Vagina (tissue), 2 donors: Measurements from ENCODE around the gene CCDC68. TPM values are rescaled to one million over a fixed set of nuclear protein-coding genes. Genes with fewer than 3 reads are reported as not detected.

ENCODE experiments used
- DNase-seq, 2 donors: peaks; one replicate each; pipeline ENCODE4 v3.0.0-alpha.2; 2017; ENCODE audit errors: extremely low spot score in 2 of 2
- H3K27ac ChIP-seq: fragments of 200-600 bp; sonication (generic); one replicate; pipeline ENCODE4 v1.5.1; 2019
- H3K27me3 ChIP-seq: fragments of 200-600 bp; sonication (generic); one replicate; pipeline ENCODE4 v1.5.1; 2019
- H3K36me3 ChIP-seq, 2 donors: fragments of 200-600 bp; sonication (generic); one replicate each; pipeline ENCODE4 v1.5.1; 2017 to 2019
- H3K4me1 ChIP-seq: fragments of 200-600 bp; sonication (generic); one replicate; pipeline ENCODE4 v1.5.1; 2019
- H3K4me3 ChIP-seq, 2 donors: fragments of 200-600 bp; sonication (generic); 1 replicate in 1 of 2; 2 replicates in 1 of 2; pipeline ENCODE4 v1.5.1; 2016 to 2019
- H3K9me3 ChIP-seq: fragments of 200-600 bp; sonication (generic); one replicate; pipeline ENCODE4 v1.5.1; 2019
- CTCF ChIP-seq, 3 experiments: fragments of 450-650 bp in 2 of 3; fragments of 200-600 bp in 1 of 3; sonication (generic) in 1 of 3; IDR thresholded peaks; one replicate each; pipeline ENCODE4 v1.5.1; 2017 to 2019; ENCODE audit warnings: antibody characterized with exemption in 3 of 3, mild to moderate bottlenecking in 2 of 3, moderate library complexity in 2 of 3
- POLR2A ChIP-seq, 2 donors: fragments of 450-650 bp; IDR thresholded peaks; one replicate each; pipeline ENCODE4 v1.6.1; 2017; ENCODE audit warnings: antibody characterized with exemption in 2 of 2, mild to moderate bottlenecking in 2 of 2, moderate library complexity in 2 of 2
- POLR2AphosphoS5 ChIP-seq, 2 donors: sonication (generic); formaldehyde crosslinking; IDR thresholded peaks; one replicate each; pipeline ENCODE4 v1.9.0; 2017; ENCODE audit warnings: antibody characterized with exemption in 2 of 2, mild to moderate bottlenecking in 2 of 2, low read depth in 1 of 2; ENCODE audit not compliant: insufficient read depth in 1 of 2
- intact Hi-C: fragments of 100-400 bp; cut with DNase I; formaldehyde crosslinking; loops from one replicate; pipeline ENCODE4 v1.15.1; 2023
- total RNA-seq: library from RNA; depleted of rRNA; stranded (reverse); fragments of >200 nt; gene quantifications from one replicate; pipeline ENCODE4 v1.2.3, GENCODE V29; 2016

The CCDC68 gene
- total RNA-seq, 1 donor from 2014 or later = 8.1 TPM

DNA sequence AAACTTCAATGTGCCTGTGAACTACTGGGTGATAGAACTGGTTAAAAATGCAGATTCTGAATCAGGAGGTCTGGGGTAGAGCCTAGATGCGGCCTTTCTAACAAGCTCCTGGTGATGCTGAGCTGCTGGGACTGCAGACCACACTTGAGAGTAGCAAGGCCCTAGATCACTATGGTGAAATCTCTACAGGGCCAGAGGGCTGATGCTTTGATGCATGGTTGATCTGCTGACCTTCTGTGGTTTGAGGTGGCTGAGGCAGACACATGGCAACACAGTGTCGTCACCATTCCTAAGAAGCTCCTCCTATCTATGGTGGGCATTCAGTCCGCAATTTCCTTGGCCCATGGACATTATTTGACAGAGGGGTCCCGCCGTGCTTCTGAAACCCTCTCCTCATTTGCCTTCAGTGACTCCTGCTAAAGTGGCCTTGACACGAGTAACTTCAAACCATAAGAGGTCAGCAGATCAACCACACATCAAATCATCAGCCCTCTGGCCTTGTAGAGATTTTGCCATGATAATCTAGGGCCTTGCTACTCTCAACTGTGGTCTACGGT lies 19.8 kb downstream of the CCDC68 start:
- intact Hi-C loops = no loop called here
- H3K36me3 ChIP-seq = no peaks in the 10 kb centered on the region

DNA sequence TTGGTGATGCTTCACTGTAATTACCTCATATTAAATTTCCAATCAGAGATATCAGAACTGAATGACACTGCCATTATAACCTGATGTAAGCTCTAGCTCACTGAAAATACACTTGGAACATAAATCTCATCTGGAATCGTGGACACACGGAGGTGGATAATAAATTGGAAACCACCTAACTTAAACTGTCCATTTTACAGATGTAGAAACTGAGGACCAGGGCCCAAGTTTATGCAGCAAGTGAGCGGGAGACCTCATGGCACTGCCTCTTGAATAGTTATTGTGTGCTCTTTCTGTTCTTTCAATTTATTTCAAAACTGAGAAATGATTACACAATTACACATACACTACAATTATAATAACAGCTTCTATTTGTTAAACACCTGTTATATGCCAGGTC lies 20.8 kb downstream of the CCDC68 start:
- no peaks in the 10 kb centered on the region for H3K9me3 ChIP-seq
- no peak overlapping the region for H3K27ac ChIP-seq
- no peaks in the 10 kb centered on the region for H3K36me3 ChIP-seq
- TF ChIP-seq POLR2A (IDR thresholded peaks at IDR 0.05) = no peak
- TF ChIP-seq POLR2AphosphoS5 (IDR thresholded peaks at IDR 0.05; ENCODE audit: insufficient read depth in 1 of 2, low read depth in 1 of 2) = no peak
- no peaks in the 10 kb centered on the region for H3K27me3 ChIP-seq
- H3K4me3 ChIP-seq = no peak overlapping the region
- H3K4me1 ChIP-seq = no peaks in the 10 kb centered on the region
- intact Hi-C loops = no loop called here
- no peak for DNase-seq

More for the DNA sequence above, 19.8 kb downstream of the CCDC68 start:
- H3K4me1 ChIP-seq = no peaks in the 10 kb centered on the region
- H3K4me3 ChIP-seq = no peak overlapping the region
- no peak overlapping the region for H3K27ac ChIP-seq
- H3K27me3 ChIP-seq = no peaks in the 10 kb centered on the region
- DNase-seq = no peak
- TF ChIP-seq POLR2AphosphoS5 (IDR thresholded peaks at IDR 0.05; ENCODE audit: insufficient read depth in 1 of 2, low read depth in 1 of 2) (no peak), CTCF (IDR thresholded peaks at IDR 0.05) (no peak), POLR2A (IDR thresholded peaks at IDR 0.05) (no peak)
- H3K9me3 ChIP-seq = no peaks in the 10 kb centered on the region

- no peak overlapping the region for H3K4me3 ChIP-seq
- H3K27me3 ChIP-seq = no peaks in the 10 kb centered on the region
- no peaks in the 10 kb centered on the region for H3K9me3 ChIP-seq
- TF ChIP-seq CTCF (IDR thresholded peaks at IDR 0.05) = no peak
- no peak for TF ChIP-seq POLR2AphosphoS5 (IDR thresholded peaks at IDR 0.05; ENCODE audit: insufficient read depth in 1 of 2, low read depth in 1 of 2)
- no peak for TF ChIP-seq POLR2A (IDR thresholded peaks at IDR 0.05)
- H3K4me1 ChIP-seq = no peaks in the 10 kb centered on the region
- no peaks in the 10 kb centered on the region for H3K36me3 ChIP-seq
- no peak for DNase-seq
- H3K27ac ChIP-seq = no peak overlapping the region
- intact Hi-C loops = no loop called here
Measured at GRCh38 chr18:54932472-54932871, 26.8 kb downstream of the CCDC68 start.

DNA sequence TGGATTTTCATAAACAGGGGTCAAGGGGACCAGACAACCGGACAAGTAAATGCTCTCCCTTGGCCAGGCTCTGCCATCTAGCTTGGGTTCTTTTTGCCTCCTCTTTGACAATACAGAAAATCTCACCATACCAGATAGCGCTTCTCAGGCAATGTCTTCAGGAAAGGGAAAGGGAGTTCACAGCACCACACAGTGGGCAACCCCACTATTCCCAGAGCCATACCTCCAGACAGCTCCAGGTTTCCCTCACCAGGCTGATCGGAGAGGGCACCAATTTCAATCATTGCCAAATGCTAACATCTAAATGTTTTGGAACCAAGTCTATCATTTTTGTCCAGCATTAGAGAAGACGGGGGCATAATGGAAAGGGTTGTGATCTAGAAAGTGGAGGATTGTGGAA lies 28.1 kb downstream of the CCDC68 start:
- TF ChIP-seq CTCF (IDR thresholded peaks at IDR 0.05) (no peak), POLR2A (IDR thresholded peaks at IDR 0.05) (no peak)
- Histone ChIP-seq H3K27me3 (no peaks in the 10 kb centered on the region), H3K27ac (no peak overlapping the region), H3K4me3 (no peak overlapping the region), H3K9me3 (no peaks in the 10 kb centered on the region), H3K4me1 (no peaks in the 10 kb centered on the region), H3K36me3 (no peaks in the 10 kb centered on the region)
- intact Hi-C loops = no loop called here
- DNase-seq = no peak

- H3K4me1 ChIP-seq = no peaks in the 10 kb centered on the region
- H3K9me3 ChIP-seq = no peaks in the 10 kb centered on the region
- TF ChIP-seq CTCF (IDR thresholded peaks at IDR 0.05) = no peak
- no peak for TF ChIP-seq POLR2A (IDR thresholded peaks at IDR 0.05)
- no peak for TF ChIP-seq POLR2AphosphoS5 (IDR thresholded peaks at IDR 0.05; ENCODE audit: insufficient read depth in 1 of 2, low read depth in 1 of 2)
- H3K27ac ChIP-seq = no peak overlapping the region
- no peaks in the 10 kb centered on the region for H3K36me3 ChIP-seq
- no peak for DNase-seq
- H3K27me3 ChIP-seq = no peaks in the 10 kb centered on the region
- intact Hi-C loops = no loop called here
- no peak overlapping the region for H3K4me3 ChIP-seq
Measured at GRCh38 chr18:54928236-54928635, 31.0 kb downstream of the CCDC68 start.
